A549 (cell line): ENCODE measurements around the gene FGF1. TPM values are rescaled to one million over a fixed set of nuclear protein-coding genes. Genes with fewer than 3 reads are reported as not detected.

Source experiments
- ATAC-seq, 2 experiments: fragments of 200-7000 bp in 1 of 2; fragments of >200 bp in 1 of 2; cut with Nextera tagmentation in 1 of 2; cut with Tn5 transposase in 1 of 2; 3 replicates each; pipeline versions ENCODE4 v1.8.0 to v1.9.1; 2018 to 2020; ENCODE audit warnings: mild to moderate bottlenecking in 1 of 2, moderate library complexity in 1 of 2
- CTCF ChIA-PET: fragments of 300-600 bp; sonication (Branson Sonifier 250); formaldehyde crosslinking; extraction: SDS; loops from one replicate; lab custom pipeline; 2021; ENCODE audit warnings: antibody characterized with exemption, inconsistent platforms; lab: Yijun Ruan, JAX
- POLR2A ChIA-PET: fragments of 350-600 bp; formaldehyde crosslinking; extraction: SDS; loops from one replicate; lab custom pipeline; 2021; ENCODE audit warnings: antibody characterized with exemption, inconsistent platforms; lab: Yijun Ruan, JAX
- DNase-seq, 2 experiments: peaks; one replicate each; pipeline versions ENCODE4 v3.0.0 to v3.0.0-alpha.2; 2011 to 2016; ENCODE audit warnings: low read depth in 1 of 2, low spot score in 1 of 2
- FAIRE-seq: peaks from 2 replicates; lab custom pipeline; 2011; peaks lifted over from hg19 to GRCh38; lab: Jason Lieb, UNC
- H3K27ac ChIP-seq, 2 experiments: fragments of >200 bp; sonication (Bioruptor Twin); formaldehyde crosslinking; 3 replicates each; pipeline ENCODE4 v1.5.1; 2016 to 2017
- H3K4me1 ChIP-seq: fragments of >200 bp; sonication (Bioruptor Twin); formaldehyde crosslinking; 3 replicates; pipeline ENCODE4 v1.6.1; 2016
- H3K4me2 ChIP-seq: fragments of >200 bp; sonication (Bioruptor Twin); formaldehyde crosslinking; 3 replicates; pipeline ENCODE4 v1.6.1; 2016
- H3K4me3 ChIP-seq: fragments of >200 bp; sonication (Bioruptor Twin); formaldehyde crosslinking; 3 replicates; pipeline ENCODE4 v1.5.1; 2016
- H3K9me3 ChIP-seq: fragments of >200 bp; sonication (Bioruptor Twin); formaldehyde crosslinking; 3 replicates; pipeline ENCODE4 v1.6.1; 2016
- CTCF ChIP-seq: fragments of >200 bp; sonication (Bioruptor Twin); formaldehyde crosslinking; IDR thresholded peaks from 3 replicates; pipeline ENCODE4 v1.5.1; 2016
- E2F6 ChIP-seq: IDR thresholded peaks from 2 replicates; pipeline ENCODE4 v1.6.1; 2012; ENCODE audit warnings: low read depth, borderline replicate concordance
- EP300 ChIP-seq, 2 experiments: fragments of >200 bp; sonication (Bioruptor Twin); formaldehyde crosslinking; IDR thresholded peaks; 2 replicates in 1 of 2; 3 replicates in 1 of 2; pipeline ENCODE4 v1.6.1; 2016 to 2017
- FOSB ChIP-seq: fragments of 250-450 bp; sonication (Bioruptor Pico); IDR thresholded peaks from 2 replicates; pipeline ENCODE4 v1.5.0; 2020; ENCODE audit warnings: mild to moderate bottlenecking, moderate library complexity
- FOSL2 ChIP-seq, 2 experiments: fragments of 450-650 bp in 1 of 2; fragments of >200 bp in 1 of 2; sonication (Bioruptor Twin) in 1 of 2; formaldehyde crosslinking; IDR thresholded peaks; 2 replicates each; pipeline versions ENCODE4 v1.5.0 to v1.6.1; 2016 to 2020; ENCODE audit warnings: mild to moderate bottlenecking in 1 of 2, moderate library complexity in 1 of 2
- JUNB ChIP-seq: fragments of >200 bp; sonication (Bioruptor Twin); formaldehyde crosslinking; IDR thresholded peaks from 2 replicates; pipeline ENCODE4 v1.6.1; 2016
- RCOR1 ChIP-seq: fragments of 150-350 bp; IDR thresholded peaks from 2 replicates; pipeline ENCODE4 v1.6.1; 2014; ENCODE audit warnings: antibody characterized with exemption, low read length, low read depth
- TFCP2L1 ChIP-seq: fragments of 250-450 bp; sonication (Bioruptor Pico); IDR thresholded peaks from 2 replicates; pipeline ENCODE4 v1.5.0; 2021; ENCODE audit warnings: mild to moderate bottlenecking
- TP53 ChIP-seq: fragments of 250-450 bp; sonication (Bioruptor Pico); IDR thresholded peaks from 2 replicates; pipeline ENCODE4 v1.5.0; 2021; ENCODE audit warnings: mild to moderate bottlenecking, moderate library complexity
- WGBS: methylation state at CpG from one replicate; pipeline ENCODE4 v1.1.6; 2017; ENCODE audit errors: missing lambda C conversion rate; 5-methylcytosine and 5-hydroxymethylcytosine counted together
- polyA plus RNA-seq, 4 experiments: library from polyadenylated mRNA; depleted of rRNA in 3 of 4; stranded (reverse); fragments of >200 nt; fragmentation: RNase III in 1 of 4; extraction: RNeasy Plus Mini Kit Qiagen cat#74134 plus additional on column Dnase treatment in 1 of 4; gene quantifications; 2 replicates in 3 of 4; 3 replicates in 1 of 4; pipeline ENCODE4 v1.2.3, GENCODE V29; 2011 to 2017

FGF1 gene
- polyA plus RNA-seq, 2 of the 4 experiments (the other 2 are of a cell fraction) = 0.05 to 0.40 TPM

- H3K4me3 ChIP-seq = no peak overlapping the region
- peaks cover 18% of the 10 kb centered on the region for H3K4me1 ChIP-seq
- CTCF ChIA-PET = interaction anchor here (0.6 to 9.8 kb wide), 16 partner anchors 11 to 244 kb away, joined by 3 to 95 read pairs (median 4); no protein-coding TSS in a partner anchor
- DNase-seq = peak; percentile 83 to 85
- POLR2A ChIA-PET = interaction anchor here (1.4 kb wide), 1 partner anchor 68 kb away, joined by 3 read pairs; no protein-coding TSS in a partner anchor
- H3K9me3 ChIP-seq = no peaks in the 10 kb centered on the region
- TF ChIP-seq FOSL2 (IDR thresholded peaks at IDR 0.05) = no peak
- TF ChIP-seq FOSL2 (CRISPR knock-in tag; IDR thresholded peaks at IDR 0.05) = peak; percentile 70
- TF ChIP-seq FOSB (CRISPR knock-in tag) = no peak
- TF ChIP-seq JUNB = peak; percentile 47; the same call in 1 of the 2 replicates
- peak; percentile 36 for FAIRE-seq
- H3K27ac ChIP-seq = peak overlapping the region; percentile 3 to 77; a peak in 4 of 6 replicates
- WGBS = 4% methylated on average over 10 of the region's 10 CpGs
- peak overlapping the region; percentile 59 for H3K4me2 ChIP-seq
- peak; percentile 94 to 97 for ATAC-seq
Observed at GRCh38 chr5:142644640-142645361, 41.1 kb downstream of the FGF1 start.

GRCh38 chr5:142644127-142644526, 41.8 kb downstream of the FGF1 start:
- CTCF ChIA-PET = interaction anchor here (1.0 to 9.8 kb wide), 12 partner anchors 11 to 244 kb away, joined by 3 to 95 read pairs (median 6); no protein-coding TSS in a partner anchor
- WGBS = 58% methylated on average over 5 of the region's 5 CpGs
- no peak overlapping the region for H3K4me3 ChIP-seq
- no peak for TF ChIP-seq EP300 (IDR thresholded peaks at IDR 0.05)
- TF ChIP-seq, all 56 proteins: peak for 0
- FAIRE-seq = no peak
- no peak for DNase-seq
- peak overlapping the region in 1 of 2 experiments; percentile 64; a peak in 3 of 6 replicates for H3K27ac ChIP-seq
- POLR2A ChIA-PET = interaction anchor here (1.4 kb wide), 1 partner anchor 69 kb away, joined by 3 read pairs; no protein-coding TSS in a partner anchor
- no peaks in the 10 kb centered on the region for H3K9me3 ChIP-seq
- peak in 1 of 2 experiments; percentile 18; a peak in 3 of 6 replicates for ATAC-seq
- H3K4me1 ChIP-seq = peaks cover 18% of the 10 kb centered on the region
- H3K4me2 ChIP-seq = peak overlapping the region; percentile 59

- DNase-seq (no peak), FAIRE-seq (no peak)
- POLR2A ChIA-PET = no interaction called here
- WGBS = 93% methylated on average over 5 of the region's 5 CpGs
- TF ChIP-seq RCOR1 = no peak
- no peak for TF ChIP-seq CTCF
- TF ChIP-seq, all 56 proteins: peak for 0
- CTCF ChIA-PET = interaction anchor here (1.0 to 9.8 kb wide), 10 partner anchors 12 to 236 kb away, joined by 3 to 95 read pairs (median 9); no protein-coding TSS in a partner anchor
- no peak for ATAC-seq
- Histone ChIP-seq H3K27ac (no peak overlapping the region; a peak in 1 of 6 replicates), H3K4me1 (peaks cover 18% of the 10 kb centered on the region), H3K9me3 (no peaks in the 10 kb centered on the region), H3K4me3 (no peak overlapping the region), H3K4me2 (no peak overlapping the region; the same call in 2 of the 3 replicates)
Observed at GRCh38 chr5:142643634-142644033, 42.3 kb downstream of the FGF1 start.

- ChIA-PET CTCF (interaction anchor here (1.0 to 9.8 kb wide), 12 partner anchors 12 to 91 kb away, joined by 3 to 95 read pairs (median 4); no protein-coding TSS in a partner anchor), POLR2A (interaction anchor here (0.6 kb wide), 1 partner anchor 771 kb away, joined by 3 read pairs; no protein-coding TSS in a partner anchor)
- H3K4me1 ChIP-seq = peaks cover 18% of the 10 kb centered on the region
- no peak overlapping the region for H3K4me3 ChIP-seq
- TF ChIP-seq TFCP2L1 = no peak
- TF ChIP-seq CTCF = no peak
- TF ChIP-seq RCOR1 = no peak
- no peak for TF ChIP-seq EP300 (IDR thresholded peaks at IDR 0.05)
- TF ChIP-seq E2F6 = no peak
- no peak for TF ChIP-seq TP53 (CRISPR knock-in tag)
- no peak for FAIRE-seq
- no peaks in the 10 kb centered on the region for H3K9me3 ChIP-seq
- no peak for DNase-seq
- no peak overlapping the region for H3K4me2 ChIP-seq
- ATAC-seq = no peak
- WGBS = 67% methylated on average over 3 of the region's 3 CpGs
- no peak overlapping the region for H3K27ac ChIP-seq
Observed at GRCh38 chr5:142642427-142642826, 43.5 kb downstream of the FGF1 start.
